ENCODE results near the gene SYNRG.
A peak's percentile ranks its signal among the peaks of the same experiment; 100 is the strongest.

The SYNRG gene

GRCh38 chr17:37527249-37527851 is 81.9 kb downstream of the SYNRG start:
- peak; percentile 45 for DNase-seq (ENCODE audit: extremely low spot score)
- POLR2A ChIA-PET, result no interaction called here
- TF ChIP-seq FOXA1 (IDR thresholded peaks at IDR 0.05) (no peak), BHLHE40 (IDR thresholded peaks at IDR 0.05; ENCODE audit: borderline replicate concordance) (no peak), ZNF384 (IDR thresholded peaks at IDR 0.05) (no peak), ARNT (IDR thresholded peaks at IDR 0.05) (no peak), ELF4 (IDR thresholded peaks at IDR 0.05) (no peak), NFRKB (IDR thresholded peaks at IDR 0.05) (no peak), SUZ12 (IDR thresholded peaks at IDR 0.05) (no peak), FOXM1 (IDR thresholded peaks at IDR 0.05; ENCODE audit: borderline replicate concordance) (no peak), TARDBP (IDR thresholded peaks at IDR 0.05) (no peak), HDGF (IDR thresholded peaks at IDR 0.05; ENCODE audit: borderline replicate concordance) (no peak)
- CTCF ChIA-PET, result interaction anchor here (1.0 kb wide), 2 partner anchors 9 to 289 kb away, joined by 3 to 5 read pairs; no protein-coding TSS in a partner anchor

GRCh38 chr17:37523715-37524219 is 85.5 kb downstream of the SYNRG start:
- DNase-seq (ENCODE audit: extremely low spot score), result no peak
- CTCF ChIA-PET, result no interaction called here
- TF ChIP-seq FOXA1 (IDR thresholded peaks at IDR 0.05), result no peak
- no peak for TF ChIP-seq ARNT (IDR thresholded peaks at IDR 0.05)
- TF ChIP-seq L3MBTL2 (conservative IDR thresholded peaks at IDR 0.05), result no peak
- no peak for TF ChIP-seq ELF4 (IDR thresholded peaks at IDR 0.05)
- no peak for TF ChIP-seq SP1 (IDR thresholded peaks at IDR 0.05)
- TF ChIP-seq NFRKB (IDR thresholded peaks at IDR 0.05), result no peak
- TF ChIP-seq FOXK2 (IDR thresholded peaks at IDR 0.05), result no peak
- TF ChIP-seq, protein P1, sequence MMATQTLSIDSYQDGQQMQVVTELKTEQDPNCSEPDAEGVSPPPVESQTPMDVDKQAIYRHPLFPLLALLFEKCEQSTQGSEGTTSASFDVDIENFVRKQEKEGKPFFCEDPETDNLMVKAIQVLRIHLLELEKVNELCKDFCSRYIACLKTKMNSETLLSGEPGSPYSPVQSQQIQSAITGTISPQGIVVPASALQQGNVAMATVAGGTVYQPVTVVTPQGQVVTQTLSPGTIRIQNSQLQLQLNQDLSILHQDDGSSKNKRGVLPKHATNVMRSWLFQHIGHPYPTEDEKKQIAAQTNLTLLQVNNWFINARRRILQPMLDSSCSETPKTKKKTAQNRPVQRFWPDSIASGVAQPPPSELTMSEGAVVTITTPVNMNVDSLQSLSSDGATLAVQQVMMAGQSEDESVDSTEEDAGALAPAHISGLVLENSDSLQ (IDR thresholded peaks at IDR 0.05), result no peak
- TF ChIP-seq CTBP1 (IDR thresholded peaks at IDR 0.05; ENCODE audit: borderline replicate concordance), result no peak
- POLR2A ChIA-PET, result no interaction called here

DNA sequence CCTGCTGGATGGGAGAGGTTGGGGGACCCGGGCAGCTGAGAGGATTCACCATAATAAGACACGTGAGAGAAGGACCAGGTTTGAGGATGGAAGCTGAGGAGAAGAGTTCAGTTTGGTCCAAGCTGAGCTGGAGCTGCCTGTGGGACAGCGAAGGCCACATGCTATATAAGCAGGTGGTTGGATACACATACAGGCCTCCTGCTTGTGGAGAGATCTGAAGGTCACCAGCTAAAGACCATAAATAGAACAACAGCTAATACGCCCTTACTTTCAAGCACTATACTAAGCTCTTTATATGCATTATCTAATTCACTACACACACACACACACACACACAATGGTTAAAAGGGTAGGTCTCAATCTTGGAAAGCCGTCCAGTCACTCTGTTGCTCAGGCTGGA is 87.4 kb downstream of the SYNRG start:
- ChIA-PET CTCF (no interaction called here), POLR2A (interaction anchor here (0.5 to 0.6 kb wide), 2 partner anchors 34 to 98 kb away, joined by 3 read pairs; no protein-coding TSS in a partner anchor)
- no peak for TF ChIP-seq LEF1 (IDR thresholded peaks at IDR 0.05; ENCODE audit: borderline replicate concordance)
- no peak for TF ChIP-seq BHLHE40 (IDR thresholded peaks at IDR 0.05; ENCODE audit: borderline replicate concordance)
- TF ChIP-seq, protein P1 (IDR thresholded peaks at IDR 0.05), result no peak
- TF ChIP-seq ARNT (IDR thresholded peaks at IDR 0.05), result no peak
- no peak for DNase-seq (ENCODE audit: extremely low spot score)

DNA sequence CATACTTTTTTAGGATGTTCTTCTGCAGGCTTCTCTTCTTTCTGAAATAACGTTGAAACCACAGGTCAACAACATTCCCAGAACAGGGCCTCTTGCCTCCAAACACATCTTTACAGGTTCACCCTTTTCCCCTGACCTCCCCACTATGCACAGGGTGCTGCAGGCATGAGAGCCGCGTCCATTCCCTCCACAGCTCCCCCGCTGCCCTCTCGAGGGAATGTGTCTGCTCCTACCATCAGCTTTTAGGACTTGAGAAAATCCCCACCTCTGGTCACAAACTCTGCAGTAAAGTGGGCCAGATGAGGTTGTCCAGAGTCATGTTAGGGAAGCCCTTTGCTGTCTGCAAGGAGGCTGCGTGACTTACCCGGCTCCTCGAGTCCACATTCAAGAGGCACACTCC is 89.0 kb downstream of the SYNRG start:
- TF ChIP-seq FOXM1 (IDR thresholded peaks at IDR 0.05; ENCODE audit: borderline replicate concordance), result no peak
- no peak for TF ChIP-seq ARNT (IDR thresholded peaks at IDR 0.05)
- TF ChIP-seq TARDBP (IDR thresholded peaks at IDR 0.05), result no peak
- no peak for TF ChIP-seq ELF4 (IDR thresholded peaks at IDR 0.05)
- no peak for TF ChIP-seq LEF1 (IDR thresholded peaks at IDR 0.05; ENCODE audit: borderline replicate concordance)
- TF ChIP-seq L3MBTL2 (conservative IDR thresholded peaks at IDR 0.05), result no peak
- TF ChIP-seq SP1 (IDR thresholded peaks at IDR 0.05), result no peak
- TF ChIP-seq NFRKB (IDR thresholded peaks at IDR 0.05), result no peak
- no peak for TF ChIP-seq FOXA1 (IDR thresholded peaks at IDR 0.05)
- TF ChIP-seq CTBP1 (IDR thresholded peaks at IDR 0.05; ENCODE audit: borderline replicate concordance), result no peak
- TF ChIP-seq ZNF384 (IDR thresholded peaks at IDR 0.05), result no peak
- TF ChIP-seq SUZ12 (IDR thresholded peaks at IDR 0.05), result no peak
- DNase-seq (ENCODE audit: extremely low spot score), result no peak
- CTCF ChIA-PET, result interaction anchor here (0.5 kb wide), 1 partner anchor 1569 kb away, joined by 5 read pairs; no protein-coding TSS in a partner anchor
- POLR2A ChIA-PET, result interaction anchor here (0.8 kb wide), 1 partner anchor 30 kb away, joined by 3 read pairs; the partner anchor contains the start of gene DUSP14

GRCh38 chr17:37519251-37519985 is 89.8 kb downstream of the SYNRG start:
- ChIA-PET CTCF (no interaction called here), POLR2A (no interaction called here)
- DNase-seq (ENCODE audit: extremely low spot score), result no peak
- TF ChIP-seq ZNF384 (IDR thresholded peaks at IDR 0.05) (no peak), SP1 (IDR thresholded peaks at IDR 0.05) (no peak), NFRKB (IDR thresholded peaks at IDR 0.05) (no peak), BHLHE40 (IDR thresholded peaks at IDR 0.05; ENCODE audit: borderline replicate concordance) (no peak), FOXM1 (IDR thresholded peaks at IDR 0.05; ENCODE audit: borderline replicate concordance) (no peak), ARNT (IDR thresholded peaks at IDR 0.05) (no peak), L3MBTL2 (conservative IDR thresholded peaks at IDR 0.05) (no peak), CTBP1 (IDR thresholded peaks at IDR 0.05; ENCODE audit: borderline replicate concordance) (no peak), FOXK2 (IDR thresholded peaks at IDR 0.05) (no peak), TARDBP (IDR thresholded peaks at IDR 0.05) (no peak), ELF4 (IDR thresholded peaks at IDR 0.05) (no peak), HDGF (IDR thresholded peaks at IDR 0.05; ENCODE audit: borderline replicate concordance) (no peak)
- TF ChIP-seq, protein P1 (IDR thresholded peaks at IDR 0.05), result no peak

DNA sequence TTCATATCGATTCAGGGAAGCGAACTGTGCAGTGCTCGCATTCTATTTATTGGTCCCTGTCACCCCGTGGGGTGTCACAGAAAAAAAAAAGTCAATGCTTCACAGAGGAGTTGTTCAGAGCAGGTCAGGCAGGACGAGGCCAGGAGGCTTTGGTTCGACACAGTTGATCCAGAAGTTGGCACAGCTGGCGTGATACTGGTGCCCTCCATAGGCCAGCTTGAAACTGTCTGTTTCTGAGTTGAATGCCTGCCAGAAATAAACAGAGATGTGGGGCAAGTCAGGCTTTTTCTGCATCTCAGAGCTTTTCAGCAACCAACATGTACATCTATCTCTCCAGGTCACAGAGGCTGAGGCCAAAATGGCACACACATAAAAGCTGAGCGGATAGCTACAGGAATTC is 90.4 kb downstream of the SYNRG start:
- CTCF ChIA-PET, result no interaction called here
- no peak for TF ChIP-seq FOXK2 (IDR thresholded peaks at IDR 0.05)
- no peak for TF ChIP-seq ARNT (IDR thresholded peaks at IDR 0.05)
- no peak for TF ChIP-seq BHLHE40 (IDR thresholded peaks at IDR 0.05; ENCODE audit: borderline replicate concordance)
- TF ChIP-seq ELF4 (IDR thresholded peaks at IDR 0.05), result no peak
- no peak for TF ChIP-seq HDGF (IDR thresholded peaks at IDR 0.05; ENCODE audit: borderline replicate concordance)
- no peak for TF ChIP-seq SUZ12 (IDR thresholded peaks at IDR 0.05)
- TF ChIP-seq TARDBP (IDR thresholded peaks at IDR 0.05), result no peak
- no peak for TF ChIP-seq CTBP1 (IDR thresholded peaks at IDR 0.05; ENCODE audit: borderline replicate concordance)
- no peak for TF ChIP-seq FOXM1 (IDR thresholded peaks at IDR 0.05; ENCODE audit: borderline replicate concordance)
- no peak for TF ChIP-seq ZNF384 (IDR thresholded peaks at IDR 0.05)
- TF ChIP-seq L3MBTL2 (conservative IDR thresholded peaks at IDR 0.05), result no peak
- no peak for TF ChIP-seq LEF1 (IDR thresholded peaks at IDR 0.05; ENCODE audit: borderline replicate concordance)
- TF ChIP-seq, protein P1 (IDR thresholded peaks at IDR 0.05), result no peak
- no peak for TF ChIP-seq NFRKB (IDR thresholded peaks at IDR 0.05)
- no peak for TF ChIP-seq SP1 (IDR thresholded peaks at IDR 0.05)
- POLR2A ChIA-PET, result no interaction called here
- DNase-seq (ENCODE audit: extremely low spot score), result no peak

All from HEK293T (cell line).